Spleen (tissue), 7 donors: ENCODE measurements around the gene GLYATL1.

Experiments used
- CTCF ChIP-seq, 11 experiments: fragments of 200-600 bp in 7 of 11; fragments of 450-650 bp in 4 of 11; sonication (generic) in 4 of 11; IDR thresholded peaks in 8 of 11; conservative IDR thresholded peaks in 3 of 11; 1 replicate in 7 of 11; 2 replicates in 4 of 11; pipeline versions ENCODE4 v1.4.0 to v1.8.0; 2016 to 2021; ENCODE audit warnings: antibody characterized with exemption in 11 of 11, inconsistent platforms in 4 of 11, mild to moderate bottlenecking in 1 of 11
- POLR2A ChIP-seq, 3 donors: fragments of 450-650 bp; IDR thresholded peaks; one replicate each; pipeline ENCODE4 v1.5.1; 2017; ENCODE audit warnings: antibody characterized with exemption in 3 of 3, mild to moderate bottlenecking in 1 of 3
- POLR2AphosphoS5 ChIP-seq, 3 donors: sonication (generic); formaldehyde crosslinking; IDR thresholded peaks; one replicate each; pipeline ENCODE4 v1.5.1; 2017; ENCODE audit warnings: antibody characterized with exemption in 3 of 3
- donor health status: DM: no; HTN: no; CAD: no; lungs with moderate emphysema.
- donor health status: DM: no; HTN: no; CAD: no.
- donor health status: DM: no; HTN: no; CAD: no.

- TF ChIP-seq CTCF (IDR thresholded peaks at IDR 0.05 in 8 of 11, conservative IDR thresholded peaks at IDR 0.05 in 3 of 11) (no peak), POLR2A (IDR thresholded peaks at IDR 0.05) (no peak), POLR2AphosphoS5 (IDR thresholded peaks at IDR 0.05) (no peak)
Measured at GRCh38 chr11:58926695-58927094, 12.6 kb upstream of the GLYATL1 start.
